ENCODE results near the gene TOB1.

Gene TOB1

GRCh38 chr17:50866261-50866949, at the start of gene TOB1:
Gene TOB1, minus strand, starts transcription at chr17:50866354. Its CDS starts 2,337 bp downstream, at chr17:50864017.
- peak; percentile 96 for DNase-seq (ENCODE audit: low spot score)

GRCh38 chr17:50914505-50915063, 48.4 kb upstream of the TOB1 start:
- DNase-seq (ENCODE audit: low spot score): no peak

- no peak for DNase-seq (ENCODE audit: low spot score)
Measured at GRCh38 chr17:50913120-50913519, 47.0 kb upstream of the TOB1 start.

- DNase-seq (ENCODE audit: low spot score): no peak
Measured at GRCh38 chr17:50911890-50912289, 45.7 kb upstream of the TOB1 start.

- DNase-seq (ENCODE audit: low spot score): no peak
Measured at GRCh38 chr17:50911450-50911849, 45.3 kb upstream of the TOB1 start.

- DNase-seq (ENCODE audit: low spot score): no peak
Measured at GRCh38 chr17:50909765-50910605, 43.8 kb upstream of the TOB1 start.

GRCh38 chr17:50908860-50909764, 43.0 kb upstream of the TOB1 start:
- peak; percentile 30 for DNase-seq (ENCODE audit: low spot score)

- no peak for DNase-seq (ENCODE audit: low spot score)
Measured at GRCh38 chr17:50908140-50908859, 42.1 kb upstream of the TOB1 start.

- no peak for DNase-seq (ENCODE audit: low spot score)
Measured at GRCh38 chr17:50906443-50906842, 40.3 kb upstream of the TOB1 start.

GRCh38 chr17:50905460-50905803, 39.3 kb upstream of the TOB1 start:
- peak; percentile 24 for DNase-seq (ENCODE audit: low spot score)

- DNase-seq (ENCODE audit: low spot score): peak; percentile 65
Measured at GRCh38 chr17:50904518-50905459, 38.6 kb upstream of the TOB1 start.

GRCh38 chr17:50903604-50904517, 37.7 kb upstream of the TOB1 start:
- DNase-seq (ENCODE audit: low spot score): peak; percentile 95

GRCh38 chr17:50902372-50903353, 36.5 kb upstream of the TOB1 start:
- peak; percentile 32 for DNase-seq (ENCODE audit: low spot score)

- no peak for DNase-seq (ENCODE audit: low spot score)
Measured at GRCh38 chr17:50900383-50900892, 34.3 kb upstream of the TOB1 start.

- DNase-seq (ENCODE audit: low spot score): no peak
Measured at GRCh38 chr17:50899559-50900319, 33.6 kb upstream of the TOB1 start.

GRCh38 chr17:50899005-50899460, 32.9 kb upstream of the TOB1 start:
- no peak for DNase-seq (ENCODE audit: low spot score)
